Lower lobe of right lung (tissue), 2 donors: ENCODE results near the gene GMNC. TPM values are rescaled to one million over a fixed set of nuclear protein-coding genes. Genes with fewer than 3 reads are reported as not detected.

Experiments used
- ATAC-seq, 2 donors: fragments of 200-7000 bp; cut with Tn5 transposase; one replicate each; pipeline ENCODE4 v1.9.1; 2020 to 2022; ENCODE audit warnings: mild to moderate bottlenecking in 2 of 2, moderate library complexity in 2 of 2
- DNase-seq: peaks from one replicate; pipeline ENCODE4 v3.0.0-alpha.2; 2020
- H3K27ac ChIP-seq: fragments of 200-600 bp; one replicate; pipeline ENCODE4 v1.8.0; 2022
- H3K27me3 ChIP-seq: fragments of 200-600 bp; one replicate; pipeline ENCODE4 v1.8.0; 2022; ENCODE audit warnings: low read depth
- H3K36me3 ChIP-seq: fragments of 200-600 bp; one replicate; pipeline ENCODE4 v1.8.0; 2022; ENCODE audit warnings: mild to moderate bottlenecking
- H3K4me1 ChIP-seq: fragments of 200-600 bp; one replicate; pipeline ENCODE4 v1.8.0; 2022
- H3K4me3 ChIP-seq: fragments of 200-600 bp; one replicate; pipeline ENCODE4 v1.8.0; 2022; ENCODE audit warnings: mild to moderate bottlenecking
- H3K9me3 ChIP-seq: fragments of 200-600 bp; one replicate; pipeline ENCODE4 v1.8.0; 2022
- CTCF ChIP-seq: fragments of 200-600 bp; IDR thresholded peaks from one replicate; pipeline ENCODE4 v1.8.0; 2022; ENCODE audit warnings: antibody characterized with exemption, mild to moderate bottlenecking
- intact Hi-C: fragments of 100-400 bp; cut with DNase I; formaldehyde crosslinking; loops from one replicate; pipeline ENCODE4 v1.11.0; 2022
- total RNA-seq: library from RNA; stranded (reverse); fragmentation: NEBNext Ultra II Directional; extraction: Animal tissue kit (Norgen Biotek cat#: 25700); gene quantifications from one replicate; pipeline ENCODE4 v1.2.1, GENCODE V29; 2021
- donor health status: DM: no; HTN: yes; CAD: no; lungs with severe emphysema.

The GMNC gene
- total RNA-seq, 1 donor from 2014 or later = not detected

GRCh38 chr3:190847436-190847835, 15.1 kb downstream of the GMNC start:
- no peak overlapping the region for H3K4me3 ChIP-seq
- H3K27me3 ChIP-seq = no peaks in the 10 kb centered on the region
- H3K27ac ChIP-seq = no peak overlapping the region
- ATAC-seq = no peak
- H3K36me3 ChIP-seq = no peaks in the 10 kb centered on the region
- DNase-seq = no peak
- no peak for TF ChIP-seq CTCF
- H3K9me3 ChIP-seq = no peaks in the 10 kb centered on the region
- H3K4me1 ChIP-seq = no peaks in the 10 kb centered on the region
- intact Hi-C loops = no loop called here

- intact Hi-C loops = no loop called here
These were observed 22.3 kb downstream of the GMNC start for GRCh38 chr3:190840146-190840545.

GRCh38 chr3:190831225-190831624, 31.3 kb downstream of the GMNC start:
- ATAC-seq (no peak), DNase-seq (no peak)
- no peaks in the 10 kb centered on the region for H3K36me3 ChIP-seq
- H3K4me3 ChIP-seq = no peak overlapping the region
- H3K27me3 ChIP-seq = no peaks in the 10 kb centered on the region
- H3K27ac ChIP-seq = no peak overlapping the region
- no peaks in the 10 kb centered on the region for H3K4me1 ChIP-seq
- intact Hi-C loops = no loop called here
- H3K9me3 ChIP-seq = no peaks in the 10 kb centered on the region
- TF ChIP-seq CTCF = no peak

More at GRCh38 chr3:190840146-190840545, 22.3 kb downstream of the GMNC start:
- Histone ChIP-seq H3K4me1 (no peaks in the 10 kb centered on the region), H3K27ac (no peak overlapping the region), H3K27me3 (no peaks in the 10 kb centered on the region), H3K36me3 (no peaks in the 10 kb centered on the region), H3K4me3 (no peak overlapping the region), H3K9me3 (no peaks in the 10 kb centered on the region)
- TF ChIP-seq CTCF = no peak
- no peak for DNase-seq
- ATAC-seq = no peak

GRCh38 chr3:190830031-190830430, 32.5 kb downstream of the GMNC start:
- no peaks in the 10 kb centered on the region for H3K36me3 ChIP-seq
- H3K27me3 ChIP-seq = no peaks in the 10 kb centered on the region
- no peaks in the 10 kb centered on the region for H3K4me1 ChIP-seq
- H3K9me3 ChIP-seq = no peaks in the 10 kb centered on the region
- no peak overlapping the region for H3K27ac ChIP-seq
- ATAC-seq (no peak), DNase-seq (no peak)
- no peak overlapping the region for H3K4me3 ChIP-seq
- no peak for TF ChIP-seq CTCF
- intact Hi-C loops = no loop called here

GRCh38 chr3:190826018-190826417, 36.5 kb downstream of the GMNC start:
- no peak overlapping the region for H3K4me3 ChIP-seq
- intact Hi-C loops = no loop called here
- no peaks in the 10 kb centered on the region for H3K36me3 ChIP-seq
- H3K4me1 ChIP-seq = no peaks in the 10 kb centered on the region
- no peak overlapping the region for H3K27ac ChIP-seq
- H3K9me3 ChIP-seq = no peaks in the 10 kb centered on the region
- no peaks in the 10 kb centered on the region for H3K27me3 ChIP-seq
- TF ChIP-seq CTCF = no peak
- DNase-seq (no peak), ATAC-seq (no peak)
